Epithelial cell of esophagus (primary cell): ENCODE results near the gene ENTR1.
A peak's percentile ranks its signal among the peaks of the same experiment; 100 is the strongest.

Experiments used
- DNase-seq: peaks from one replicate; pipeline ENCODE4 v3.0.0; 2010; ENCODE audit warnings: low read depth
- H3K4me3 ChIP-seq: 2 replicates; pipeline ENCODE4 v1.5.1; 2011; ENCODE audit warnings: mild to moderate bottlenecking, low read length, control low read depth
- TF ChIP-seq, protein P1 (sequence below): IDR thresholded peaks from 2 replicates; pipeline ENCODE4 v1.5.1; 2011; ENCODE audit warnings: low read depth, mild to moderate bottlenecking, low read length, control low read depth, inconsistent platforms; ENCODE audit not compliant: insufficient read depth; ENCODE audit errors: missing control alignments

ENTR1 gene

DNA sequence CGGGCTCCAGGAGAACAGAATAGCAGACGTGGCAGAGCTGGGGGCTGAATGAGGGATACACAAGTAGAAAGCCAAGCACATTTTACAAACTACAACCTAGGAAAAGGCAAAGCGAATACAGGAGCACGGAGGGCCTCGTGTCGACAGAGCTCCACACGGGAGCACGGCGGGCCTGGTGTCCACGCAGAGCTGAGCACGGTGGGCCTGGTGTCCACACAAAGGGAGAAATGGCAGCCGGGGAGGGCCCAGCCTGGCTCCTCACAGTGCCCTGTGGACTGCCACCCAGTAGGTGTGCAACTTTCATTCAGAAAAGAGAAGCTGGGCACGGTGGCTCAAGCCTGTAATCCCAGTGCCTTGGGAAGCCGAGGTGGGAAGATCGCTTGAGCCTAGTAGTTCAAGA is 32.7 kb upstream of the ENTR1 start:
- TF ChIP-seq, protein P1, sequence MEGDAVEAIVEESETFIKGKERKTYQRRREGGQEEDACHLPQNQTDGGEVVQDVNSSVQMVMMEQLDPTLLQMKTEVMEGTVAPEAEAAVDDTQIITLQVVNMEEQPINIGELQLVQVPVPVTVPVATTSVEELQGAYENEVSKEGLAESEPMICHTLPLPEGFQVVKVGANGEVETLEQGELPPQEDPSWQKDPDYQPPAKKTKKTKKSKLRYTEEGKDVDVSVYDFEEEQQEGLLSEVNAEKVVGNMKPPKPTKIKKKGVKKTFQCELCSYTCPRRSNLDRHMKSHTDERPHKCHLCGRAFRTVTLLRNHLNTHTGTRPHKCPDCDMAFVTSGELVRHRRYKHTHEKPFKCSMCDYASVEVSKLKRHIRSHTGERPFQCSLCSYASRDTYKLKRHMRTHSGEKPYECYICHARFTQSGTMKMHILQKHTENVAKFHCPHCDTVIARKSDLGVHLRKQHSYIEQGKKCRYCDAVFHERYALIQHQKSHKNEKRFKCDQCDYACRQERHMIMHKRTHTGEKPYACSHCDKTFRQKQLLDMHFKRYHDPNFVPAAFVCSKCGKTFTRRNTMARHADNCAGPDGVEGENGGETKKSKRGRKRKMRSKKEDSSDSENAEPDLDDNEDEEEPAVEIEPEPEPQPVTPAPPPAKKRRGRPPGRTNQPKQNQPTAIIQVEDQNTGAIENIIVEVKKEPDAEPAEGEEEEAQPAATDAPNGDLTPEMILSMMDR, result no peak
- H3K4me3 ChIP-seq, result no peak overlapping the region
- DNase-seq, result no peak

DNA sequence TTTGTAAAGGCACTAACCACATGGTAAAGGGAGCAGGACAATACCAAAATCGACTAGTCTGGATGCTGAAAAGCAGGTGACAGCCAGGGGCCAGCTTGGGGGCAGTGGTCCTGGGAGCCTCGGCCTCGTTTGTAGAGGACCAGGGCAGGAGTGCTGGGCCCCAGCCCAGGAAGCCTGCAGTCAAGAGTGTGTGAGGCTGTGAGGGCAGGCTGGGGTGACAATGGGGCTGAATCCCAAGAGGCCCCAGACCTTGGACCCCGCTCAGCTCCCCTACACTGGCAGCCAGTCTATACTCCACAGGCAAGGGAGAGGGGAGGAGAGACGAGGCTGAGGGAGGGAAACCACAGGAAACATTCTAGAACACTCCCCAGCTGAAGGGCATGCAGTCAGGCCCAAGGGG is 31.9 kb upstream of the ENTR1 start:
- no peak overlapping the region for H3K4me3 ChIP-seq
- TF ChIP-seq, protein P1, result no peak
- no peak for DNase-seq

DNA sequence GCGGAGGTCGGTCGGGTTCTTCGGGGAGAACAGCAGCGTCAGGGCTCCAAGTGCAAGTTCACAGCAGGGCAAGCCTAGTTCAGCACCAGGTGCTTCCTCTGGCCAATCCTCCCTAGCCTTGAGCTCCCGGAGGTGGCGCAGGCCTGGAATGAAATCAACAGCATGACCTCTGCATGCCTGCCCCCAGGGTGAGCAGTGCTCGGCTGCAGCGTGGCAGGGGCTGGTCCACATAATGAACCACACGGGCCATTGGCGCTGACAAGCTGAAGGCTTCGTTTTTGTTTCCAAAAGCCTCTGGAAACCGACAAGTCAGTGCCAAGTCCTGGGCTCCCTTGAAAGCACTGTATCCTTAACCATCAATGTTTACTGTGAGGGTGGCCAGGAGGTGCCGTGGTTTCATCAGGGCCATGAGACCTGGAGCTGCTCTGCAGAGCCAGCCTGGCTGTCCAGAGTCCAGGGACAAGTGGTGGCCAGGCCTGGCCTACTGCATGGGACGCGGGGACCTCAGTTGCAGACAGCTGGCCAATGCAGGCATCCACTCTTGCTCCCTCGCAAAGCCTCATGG is 31.3 kb upstream of the ENTR1 start:
- TF ChIP-seq, protein P1, result no peak
- H3K4me3 ChIP-seq, result no peak overlapping the region
- DNase-seq, result no peak

DNA sequence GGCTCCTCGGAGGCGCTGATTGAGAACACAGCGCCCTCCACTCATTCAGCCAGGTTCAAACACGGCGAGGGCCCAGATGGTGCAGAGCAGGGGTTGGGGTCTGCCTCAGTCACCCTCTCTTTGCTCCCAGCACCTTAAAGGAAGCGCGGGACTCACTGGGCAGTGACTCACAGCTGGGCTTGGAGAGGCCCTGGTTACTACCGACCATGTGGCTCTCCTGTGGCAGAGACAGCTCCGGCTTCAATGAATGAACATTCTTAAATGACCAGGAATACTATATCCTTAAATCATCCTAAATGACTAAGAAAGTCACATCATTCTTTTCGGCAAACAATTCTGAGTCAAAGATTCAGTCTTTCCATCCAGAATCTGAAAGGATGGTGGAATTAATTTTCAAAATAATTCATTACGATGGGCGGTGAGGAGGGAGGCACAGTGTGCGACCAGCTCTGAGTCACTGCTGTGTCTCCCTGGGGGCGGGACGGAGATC is 30.8 kb upstream of the ENTR1 start:
- no peak overlapping the region for H3K4me3 ChIP-seq
- no peak for DNase-seq
- TF ChIP-seq, protein P1, result no peak

DNA sequence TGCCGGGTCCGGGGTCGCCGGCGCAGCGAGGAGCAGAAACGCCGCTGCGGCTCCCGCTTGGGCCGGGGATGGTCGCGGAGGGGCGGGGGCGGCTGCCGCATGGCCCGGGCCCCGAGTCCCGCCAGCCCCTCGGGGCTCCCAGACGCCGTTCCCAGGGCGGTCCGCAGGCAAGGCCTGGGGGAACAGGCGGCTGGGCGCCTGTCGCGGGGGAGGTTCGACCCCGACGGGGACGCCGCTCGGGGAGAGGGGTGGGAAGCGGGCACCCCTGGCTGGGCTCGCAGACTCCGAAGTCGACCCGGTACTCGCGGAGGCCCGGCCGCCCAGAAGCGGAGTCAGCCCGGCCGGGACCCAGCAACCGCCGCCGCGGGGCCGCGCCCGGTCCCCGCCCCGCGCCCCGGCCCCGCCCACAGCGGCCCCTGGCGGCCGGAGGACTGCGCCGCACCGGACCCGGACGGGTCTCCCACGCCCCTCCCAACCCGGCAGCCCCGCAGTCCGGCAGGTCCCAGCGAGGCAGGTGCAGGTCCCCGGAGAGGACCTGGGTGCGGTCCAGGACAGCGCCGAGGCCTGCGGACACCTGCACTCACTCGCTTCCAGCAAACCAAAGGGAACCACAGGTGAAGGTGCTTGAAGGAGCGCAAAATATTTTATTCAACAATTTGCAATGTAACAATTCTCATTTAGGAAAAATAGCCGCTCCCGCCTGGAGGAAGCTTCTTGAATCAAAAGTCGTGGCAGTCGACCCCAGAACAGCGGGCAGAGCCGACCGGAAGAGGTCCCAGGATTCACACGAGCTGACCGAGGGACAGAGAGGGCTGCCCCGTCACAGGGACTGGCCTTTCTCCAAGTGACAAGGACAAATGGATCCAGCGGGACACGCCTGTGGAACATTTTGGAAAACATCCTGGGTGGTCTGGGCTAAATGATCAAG is 29.3 kb upstream of the ENTR1 start, which contains the start of gene INPP5E:
INPP5E (minus strand) TSS at position 365 of the 928 bp plus-strand sequence. CDS start 426 bp downstream, outside the sequence.
- TF ChIP-seq, protein P1, result peak; percentile 36
- peak within 1 kb of the TSS; percentile 65 for H3K4me3 ChIP-seq
- peak; percentile 72 for DNase-seq

DNA sequence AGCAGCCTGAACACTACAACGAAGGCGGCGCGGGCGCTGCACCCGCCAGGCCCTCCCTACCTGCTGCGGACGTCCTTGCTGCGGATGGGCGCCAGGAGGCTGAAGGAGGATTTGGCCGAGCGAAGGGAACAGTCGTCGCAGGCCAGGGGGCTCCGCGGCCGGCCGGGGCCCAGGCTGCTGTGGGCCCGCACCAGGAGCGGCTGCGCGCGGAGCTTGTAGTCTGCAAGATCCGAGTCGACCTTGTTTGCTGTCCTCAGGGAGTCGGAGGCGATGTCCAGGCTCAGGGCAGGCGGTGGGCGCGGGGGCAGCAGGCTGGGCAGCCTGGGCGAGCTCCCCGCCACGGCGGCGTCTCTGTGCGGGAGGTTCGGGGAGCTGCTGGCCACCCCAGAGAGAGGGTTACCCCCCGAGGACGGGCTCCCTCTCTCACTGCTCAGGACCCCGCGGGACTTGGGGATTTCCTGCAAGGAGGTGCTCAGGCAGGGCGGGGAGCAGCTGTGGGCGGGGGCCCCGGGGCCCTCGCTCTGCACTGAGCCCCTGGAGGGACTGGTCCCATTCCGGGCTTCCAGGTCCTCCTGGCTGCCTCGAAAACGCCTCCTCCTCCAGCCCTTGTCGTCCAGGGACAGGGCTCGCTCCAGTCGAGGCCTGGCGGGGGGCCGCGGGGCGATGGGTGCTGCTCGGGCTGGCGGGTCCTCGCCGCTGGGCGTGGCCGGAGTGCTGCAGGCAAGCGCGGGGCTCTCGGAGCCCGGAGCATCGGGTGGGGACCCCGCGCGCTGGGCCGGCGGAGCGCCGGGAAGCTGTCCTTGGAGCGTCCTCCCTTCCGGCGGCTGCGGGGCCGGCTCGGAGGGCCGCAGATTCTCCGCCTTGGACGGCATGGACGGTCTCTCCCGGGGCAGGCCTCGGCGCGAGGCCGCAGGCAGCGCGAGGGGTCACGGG is 28.4 kb upstream of the ENTR1 start:
- TF ChIP-seq, protein P1, result no peak
- DNase-seq, result peak; percentile 39

More for the DNA sequence above, 28.4 kb upstream of the ENTR1 start:
- peak overlapping the region; percentile 65 for H3K4me3 ChIP-seq
